ENCODE results near the gene ID3. TPM values are rescaled to one million over a fixed set of nuclear protein-coding genes. Genes with fewer than 3 reads are reported as not detected.

The ID3 gene
- total and polyA plus RNA-seq, 9 of the 15 experiments (the other 6 are each of a cell fraction or from before 2014, with no cell fraction given): 6.8 to 59.8 (median 23.5) TPM

- TF ChIP-seq PATZ1 (CRISPR knock-in tag; IDR thresholded peaks at IDR 0.05; ENCODE audit: borderline replicate concordance) (no peak), ZNF146 (CRISPR knock-in tag; IDR thresholded peaks at IDR 0.05; ENCODE audit: unreplicated experiment) (no peak), NR1H2 (CRISPR knock-in tag; IDR thresholded peaks at IDR 0.05) (no peak), USF2 (CRISPR knock-in tag; IDR thresholded peaks at IDR 0.05) (no peak), MEF2D (tag; conservative IDR thresholded peaks at IDR 0.05; ENCODE audit: low read depth) (no peak), MAFG (tag; conservative IDR thresholded peaks at IDR 0.05) (no peak), HMG20B (CRISPR knock-in tag; IDR thresholded peaks at IDR 0.05) (no peak), BDP1 (IDR thresholded peaks at IDR 0.05; ENCODE audit: insufficient read depth, insufficient read length) (no peak), ZNF436 (CRISPR knock-in tag; IDR thresholded peaks at IDR 0.05) (no peak), HNRNPL (IDR thresholded peaks at IDR 0.05; ENCODE audit: low read depth, low read length) (no peak), HNRNPH1 (optimal IDR thresholded peaks at IDR 0.05; ENCODE audit: low read depth, low read length) (no peak), ELF1 (tag; IDR thresholded peaks at IDR 0.05) (peak; percentile 21; the same call in 1 of the 2 replicates), NCOA4 (IDR thresholded peaks at IDR 0.05; ENCODE audit: partially characterized antibody) (no peak), RB1 (IDR thresholded peaks at IDR 0.05; ENCODE audit: low read depth) (no peak), LARP7 (IDR thresholded peaks at IDR 0.05) (no peak), SETDB1 (IDR thresholded peaks at IDR 0.05; ENCODE audit: low read length) (no peak), JUNB (CRISPR knock-in tag; conservative IDR thresholded peaks at IDR 0.05) (no peak), GABPA (tag; conservative IDR thresholded peaks at IDR 0.05; ENCODE audit: low read depth) (peak; percentile 41), PTTG1 (tag; IDR thresholded peaks at IDR 0.05; ENCODE audit: low read depth) (no peak), AFF4 (CRISPR knock-in tag; IDR thresholded peaks at IDR 0.05) (no peak)
- TF ChIP-seq, protein P1, sequence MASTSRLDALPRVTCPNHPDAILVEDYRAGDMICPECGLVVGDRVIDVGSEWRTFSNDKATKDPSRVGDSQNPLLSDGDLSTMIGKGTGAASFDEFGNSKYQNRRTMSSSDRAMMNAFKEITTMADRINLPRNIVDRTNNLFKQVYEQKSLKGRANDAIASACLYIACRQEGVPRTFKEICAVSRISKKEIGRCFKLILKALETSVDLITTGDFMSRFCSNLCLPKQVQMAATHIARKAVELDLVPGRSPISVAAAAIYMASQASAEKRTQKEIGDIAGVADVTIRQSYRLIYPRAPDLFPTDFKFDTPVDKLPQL (IDR thresholded peaks at IDR 0.05; ENCODE audit: extremely low read depth, insufficient read length): no peak
- TF ChIP-seq, protein P2, sequence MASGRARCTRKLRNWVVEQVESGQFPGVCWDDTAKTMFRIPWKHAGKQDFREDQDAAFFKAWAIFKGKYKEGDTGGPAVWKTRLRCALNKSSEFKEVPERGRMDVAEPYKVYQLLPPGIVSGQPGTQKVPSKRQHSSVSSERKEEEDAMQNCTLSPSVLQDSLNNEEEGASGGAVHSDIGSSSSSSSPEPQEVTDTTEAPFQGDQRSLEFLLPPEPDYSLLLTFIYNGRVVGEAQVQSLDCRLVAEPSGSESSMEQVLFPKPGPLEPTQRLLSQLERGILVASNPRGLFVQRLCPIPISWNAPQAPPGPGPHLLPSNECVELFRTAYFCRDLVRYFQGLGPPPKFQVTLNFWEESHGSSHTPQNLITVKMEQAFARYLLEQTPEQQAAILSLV (tag; IDR thresholded peaks at IDR 0.05): no peak
Observed at GRCh38 chr1:23531562-23532094, 27.7 kb downstream of the ID3 start (continued).
